Gastrocnemius medialis (tissue), 4 donors: Measurements from ENCODE around the gene FREM3. TPM values are rescaled to one million over a fixed set of nuclear protein-coding genes. Genes with fewer than 3 reads are reported as not detected.

Experiments used
- ATAC-seq, 2 donors: fragments of 150-250 bp; one replicate each; pipeline ENCODE4 v1.9.1; 2016
- DNase-seq, 2 donors: peaks; one replicate each; pipeline ENCODE4 v3.0.0-alpha.2; 2019
- H3K27ac ChIP-seq, 4 donors: fragments of 200-600 bp; sonication (generic); 1 replicate in 1 of 4; 2 replicates in 3 of 4; pipeline ENCODE4 v1.5.1; 2016 to 2018; ENCODE audit warnings: mild to moderate bottlenecking in 2 of 4, moderate library complexity in 1 of 4
- H3K27me3 ChIP-seq, 3 donors: fragments of 200-600 bp; sonication (generic) in 2 of 3; 1 replicate in 1 of 3; 2 replicates in 2 of 3; pipeline versions ENCODE4 v1.5.1 to v1.6.0; 2016 to 2019; ENCODE audit warnings: mild to moderate bottlenecking in 1 of 3, moderate library complexity in 1 of 3
- H3K36me3 ChIP-seq, 2 donors: fragments of 200-600 bp; sonication (generic) in 1 of 2; one replicate each; pipeline ENCODE4 v1.5.1; 2017 to 2018
- H3K4me1 ChIP-seq, 2 donors: fragments of 200-600 bp; sonication (generic) in 1 of 2; one replicate each; pipeline ENCODE4 v1.5.1; 2016 to 2017; ENCODE audit warnings: mild to moderate bottlenecking in 2 of 2
- H3K4me3 ChIP-seq, 4 donors: fragments of 200-600 bp; sonication (generic) in 3 of 4; 1 replicate in 1 of 4; 2 replicates in 3 of 4; pipeline ENCODE4 v1.5.1; 2016 to 2019; ENCODE audit warnings: mild to moderate bottlenecking in 2 of 4
- H3K9me3 ChIP-seq, 3 donors: fragments of 200-600 bp; sonication (generic) in 2 of 3; 1 replicate in 1 of 3; 2 replicates in 2 of 3; pipeline ENCODE4 v1.5.1; 2016 to 2019
- CTCF ChIP-seq, 5 experiments: fragments of 450-650 bp in 3 of 5; fragments of 200-600 bp in 2 of 5; sonication (generic) in 2 of 5; IDR thresholded peaks in 4 of 5; conservative IDR thresholded peaks in 1 of 5; 1 replicate in 4 of 5; 2 replicates in 1 of 5; pipeline ENCODE4 v1.5.1; 2016 to 2019; ENCODE audit warnings: antibody characterized with exemption in 5 of 5, mild to moderate bottlenecking in 3 of 5, moderate library complexity in 3 of 5
- POLR2A ChIP-seq, 2 donors: fragments of 450-650 bp; IDR thresholded peaks; one replicate each; pipeline ENCODE4 v1.6.1; 2017; ENCODE audit warnings: antibody characterized with exemption in 2 of 2, mild to moderate bottlenecking in 2 of 2, moderate library complexity in 2 of 2
- in situ Hi-C, 4 donors: fragments of 200-750 bp; cut with MboI; loops; one replicate each; pipeline versions ENCODE4 v1.15.0 to v1.8.0; 2017; ENCODE audit warnings: low sequenced_read_pairs in 4 of 4
- intact Hi-C: fragments of 100-400 bp; cut with DNase I; formaldehyde crosslinking; loops from one replicate; pipeline ENCODE4 v1.15.1; 2023; ENCODE audit warnings: low total_unique reads
- total RNA-seq, 4 donors: library from RNA; depleted of rRNA; stranded (reverse); fragments of >200 nt; gene quantifications; one replicate each; pipeline versions ENCODE4 v1.1.0 to v1.2.3, GENCODE V29; 2016

FREM3 gene
- total RNA-seq, 4 donors from 2014 or later: not detected

GRCh38 chr4:143658336-143658735 is 42.1 kb downstream of the FREM3 start:
- no peaks in the 10 kb centered on the region for H3K27me3 ChIP-seq
- ATAC-seq (no peak), DNase-seq (no peak)
- no peaks in the 10 kb centered on the region for H3K36me3 ChIP-seq
- H3K4me3 ChIP-seq: no peak overlapping the region
- H3K4me1 ChIP-seq: no peaks in the 10 kb centered on the region
- TF ChIP-seq CTCF (IDR thresholded peaks at IDR 0.05 in 4 of 5, conservative IDR thresholded peaks at IDR 0.05 in 1 of 5) (no peak), POLR2A (IDR thresholded peaks at IDR 0.05) (no peak)
- in situ Hi-C loops: no loop called here
- H3K9me3 ChIP-seq: no peaks in the 10 kb centered on the region
- no peak overlapping the region for H3K27ac ChIP-seq
- intact Hi-C loops: no loop called here

GRCh38 chr4:143654571-143654970 is 45.9 kb downstream of the FREM3 start:
- Histone ChIP-seq H3K27me3 (no peaks in the 10 kb centered on the region), H3K9me3 (no peaks in the 10 kb centered on the region), H3K4me1 (no peaks in the 10 kb centered on the region), H3K4me3 (no peak overlapping the region), H3K36me3 (no peaks in the 10 kb centered on the region), H3K27ac (no peak overlapping the region)
- DNase-seq (no peak), ATAC-seq (no peak)
- in situ Hi-C loops: no loop called here
- intact Hi-C loops: no loop called here
- TF ChIP-seq CTCF (IDR thresholded peaks at IDR 0.05 in 4 of 5, conservative IDR thresholded peaks at IDR 0.05 in 1 of 5): no peak
- TF ChIP-seq POLR2A (IDR thresholded peaks at IDR 0.05): no peak

DNA sequence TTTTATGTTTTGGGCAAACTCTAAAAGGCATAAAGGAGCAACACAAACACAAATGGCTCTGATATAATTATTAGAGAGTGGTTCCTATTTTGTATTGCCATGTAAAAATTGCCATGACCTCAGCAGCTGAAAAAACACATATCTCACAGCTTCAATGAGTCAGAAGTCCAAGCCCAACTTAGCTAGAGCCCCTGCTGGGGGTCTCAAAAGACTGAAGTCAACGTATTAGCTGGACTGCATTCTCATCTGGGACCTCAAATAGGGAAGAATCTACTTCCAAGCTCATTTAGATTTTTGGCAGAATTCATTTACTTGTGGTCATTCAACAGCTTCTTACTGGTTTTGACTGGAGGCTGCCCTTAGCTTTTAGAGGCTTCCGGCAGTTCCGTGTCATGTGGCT is 47.4 kb downstream of the FREM3 start:
- no peak overlapping the region for H3K4me3 ChIP-seq
- no peak overlapping the region for H3K27ac ChIP-seq
- in situ Hi-C loops (no loop called here), intact Hi-C loops (no loop called here)
- no peaks in the 10 kb centered on the region for H3K27me3 ChIP-seq
- H3K4me1 ChIP-seq: no peaks in the 10 kb centered on the region
- TF ChIP-seq POLR2A (IDR thresholded peaks at IDR 0.05) (no peak), CTCF (IDR thresholded peaks at IDR 0.05 in 4 of 5, conservative IDR thresholded peaks at IDR 0.05 in 1 of 5) (no peak)
- ATAC-seq (no peak), DNase-seq (no peak)
- no peaks in the 10 kb centered on the region for H3K36me3 ChIP-seq
- no peaks in the 10 kb centered on the region for H3K9me3 ChIP-seq

- Histone ChIP-seq H3K4me3 (no peak overlapping the region), H3K9me3 (no peaks in the 10 kb centered on the region), H3K36me3 (no peaks in the 10 kb centered on the region), H3K4me1 (peaks cover 0 to 8% of the 10 kb centered on the region in 2 donors), H3K27ac (no peak overlapping the region), H3K27me3 (no peaks in the 10 kb centered on the region)
- ATAC-seq (no peak), DNase-seq (no peak)
- TF ChIP-seq POLR2A (IDR thresholded peaks at IDR 0.05): no peak
- no peak for TF ChIP-seq CTCF (IDR thresholded peaks at IDR 0.05 in 4 of 5, conservative IDR thresholded peaks at IDR 0.05 in 1 of 5)
- in situ Hi-C loops: no loop called here
- intact Hi-C loops: no loop called here
Observed at GRCh38 chr4:143643399-143643798, 57.1 kb downstream of the FREM3 start.

DNA sequence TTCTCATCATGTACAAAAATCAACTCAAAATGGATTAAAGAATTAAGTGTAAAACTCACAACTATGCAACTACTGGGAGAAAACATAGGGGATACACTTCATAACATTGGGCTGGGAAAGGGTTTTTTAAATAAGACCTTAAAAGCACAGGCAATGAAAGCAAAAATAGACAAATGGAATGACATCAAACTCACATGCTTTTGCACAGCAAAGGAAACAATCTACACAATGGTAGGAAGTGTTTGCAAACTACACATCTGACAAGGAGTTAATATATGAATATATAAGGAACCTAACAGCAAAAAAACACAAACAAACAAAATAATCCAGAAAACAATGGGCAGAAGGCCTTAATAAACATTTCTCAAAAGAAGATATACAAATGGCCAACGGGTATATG is 57.9 kb downstream of the FREM3 start:
- Histone ChIP-seq H3K4me1 (peaks cover 0 to 8% of the 10 kb centered on the region in 2 donors), H3K9me3 (no peaks in the 10 kb centered on the region), H3K4me3 (no peak overlapping the region), H3K27me3 (no peaks in the 10 kb centered on the region), H3K27ac (no peak overlapping the region), H3K36me3 (no peaks in the 10 kb centered on the region)
- no peak for ATAC-seq
- TF ChIP-seq POLR2A (IDR thresholded peaks at IDR 0.05) (no peak), CTCF (IDR thresholded peaks at IDR 0.05 in 4 of 5, conservative IDR thresholded peaks at IDR 0.05 in 1 of 5) (no peak)
- in situ Hi-C loops (no loop called here), intact Hi-C loops (no loop called here)
- DNase-seq: no peak
